ENCODE results near the gene SUSD6. TPM values are rescaled to one million over a fixed set of nuclear protein-coding genes. Genes with fewer than 3 reads are reported as not detected.
A peak's percentile ranks its signal among the peaks of the same experiment; 100 is the strongest.

The SUSD6 gene
- total and polyA plus RNA-seq, 4 donors: 6.8 to 10.8 (median 7.6) TPM

DNA sequence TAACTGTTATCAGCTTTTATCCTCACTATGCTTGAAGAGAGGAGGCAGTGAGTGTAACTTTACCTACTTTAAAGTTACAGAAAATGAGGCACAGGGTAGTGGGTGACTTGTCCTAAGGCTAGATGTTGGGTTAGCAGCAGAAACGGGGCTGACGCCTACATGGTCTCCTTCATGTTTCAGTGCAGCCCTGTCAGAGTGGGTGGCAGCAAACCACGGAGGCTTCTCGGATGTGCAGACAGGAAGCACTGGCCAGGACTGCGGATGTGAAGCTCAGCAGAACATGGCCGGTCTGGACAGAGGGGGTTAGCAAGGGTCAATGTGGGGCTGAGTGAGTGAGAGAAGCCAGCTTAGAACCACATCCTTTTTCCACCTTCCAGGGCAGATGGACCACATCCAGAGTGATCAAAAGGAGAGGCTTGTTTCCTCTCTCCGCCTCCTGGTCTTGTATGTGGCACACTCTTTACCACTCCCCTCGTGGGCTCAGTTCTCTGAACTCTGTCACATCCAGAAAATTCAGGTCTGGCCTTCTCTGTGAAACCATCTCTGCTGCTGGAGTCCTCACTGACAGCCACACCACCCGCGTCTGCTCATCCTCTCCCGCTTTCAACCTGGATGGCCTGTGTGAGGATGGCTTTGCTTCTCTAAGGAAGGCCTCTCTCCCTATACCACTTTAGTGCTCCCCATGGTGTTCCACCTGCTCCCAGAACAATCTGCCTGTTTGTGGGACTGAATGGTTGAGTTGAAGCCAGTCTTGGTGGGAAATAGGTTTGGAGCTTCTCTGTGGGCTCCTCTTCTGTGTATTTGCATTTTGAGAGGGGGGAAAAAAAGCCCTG, 14.1 kb downstream of the SUSD6 start:
- no peaks in the 10 kb centered on the region for H3K36me3 ChIP-seq (ENCODE audit: control insufficient read depth in 4 of 4, insufficient read depth in 3 of 4, low read depth in 1 of 4, low read length in 3 of 4)
- 60% methylated on average over 11 of the region's 11 CpGs for WGBS
- H3K9ac ChIP-seq (ENCODE audit: low read depth in 1 of 2, low read length in 2 of 2): peak overlapping the region in 1 of 2 donors; percentile 10
- no peaks in the 10 kb centered on the region for H3K27me3 ChIP-seq (ENCODE audit: control insufficient read depth in 4 of 4, insufficient read depth in 4 of 4, low read length in 3 of 4)
- H3K9me3 ChIP-seq (ENCODE audit: control insufficient read depth in 4 of 4, low read length in 3 of 4): no peaks in the 10 kb centered on the region
- H3K4me1 ChIP-seq (ENCODE audit: control insufficient read depth in 4 of 4, insufficient read depth in 4 of 4, low read length in 3 of 4): peaks cover 3 to 32% (median 24%) of the 10 kb centered on the region in 4 donors
- DNase-seq (ENCODE audit: low spot score): no peak
- H3K4me3 ChIP-seq (ENCODE audit: low read depth in 1 of 3, low read length in 3 of 3): no peak overlapping the region
- H3K27ac ChIP-seq (ENCODE audit: low read depth in 1 of 2, low read length in 2 of 2): peak overlapping the region; percentile 48 to 62
- TF ChIP-seq, protein P1, sequence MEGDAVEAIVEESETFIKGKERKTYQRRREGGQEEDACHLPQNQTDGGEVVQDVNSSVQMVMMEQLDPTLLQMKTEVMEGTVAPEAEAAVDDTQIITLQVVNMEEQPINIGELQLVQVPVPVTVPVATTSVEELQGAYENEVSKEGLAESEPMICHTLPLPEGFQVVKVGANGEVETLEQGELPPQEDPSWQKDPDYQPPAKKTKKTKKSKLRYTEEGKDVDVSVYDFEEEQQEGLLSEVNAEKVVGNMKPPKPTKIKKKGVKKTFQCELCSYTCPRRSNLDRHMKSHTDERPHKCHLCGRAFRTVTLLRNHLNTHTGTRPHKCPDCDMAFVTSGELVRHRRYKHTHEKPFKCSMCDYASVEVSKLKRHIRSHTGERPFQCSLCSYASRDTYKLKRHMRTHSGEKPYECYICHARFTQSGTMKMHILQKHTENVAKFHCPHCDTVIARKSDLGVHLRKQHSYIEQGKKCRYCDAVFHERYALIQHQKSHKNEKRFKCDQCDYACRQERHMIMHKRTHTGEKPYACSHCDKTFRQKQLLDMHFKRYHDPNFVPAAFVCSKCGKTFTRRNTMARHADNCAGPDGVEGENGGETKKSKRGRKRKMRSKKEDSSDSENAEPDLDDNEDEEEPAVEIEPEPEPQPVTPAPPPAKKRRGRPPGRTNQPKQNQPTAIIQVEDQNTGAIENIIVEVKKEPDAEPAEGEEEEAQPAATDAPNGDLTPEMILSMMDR (IDR thresholded peaks at IDR 0.05; ENCODE audit: low read depth, low read length, missing input control): no peak
- TF ChIP-seq, protein P2, sequence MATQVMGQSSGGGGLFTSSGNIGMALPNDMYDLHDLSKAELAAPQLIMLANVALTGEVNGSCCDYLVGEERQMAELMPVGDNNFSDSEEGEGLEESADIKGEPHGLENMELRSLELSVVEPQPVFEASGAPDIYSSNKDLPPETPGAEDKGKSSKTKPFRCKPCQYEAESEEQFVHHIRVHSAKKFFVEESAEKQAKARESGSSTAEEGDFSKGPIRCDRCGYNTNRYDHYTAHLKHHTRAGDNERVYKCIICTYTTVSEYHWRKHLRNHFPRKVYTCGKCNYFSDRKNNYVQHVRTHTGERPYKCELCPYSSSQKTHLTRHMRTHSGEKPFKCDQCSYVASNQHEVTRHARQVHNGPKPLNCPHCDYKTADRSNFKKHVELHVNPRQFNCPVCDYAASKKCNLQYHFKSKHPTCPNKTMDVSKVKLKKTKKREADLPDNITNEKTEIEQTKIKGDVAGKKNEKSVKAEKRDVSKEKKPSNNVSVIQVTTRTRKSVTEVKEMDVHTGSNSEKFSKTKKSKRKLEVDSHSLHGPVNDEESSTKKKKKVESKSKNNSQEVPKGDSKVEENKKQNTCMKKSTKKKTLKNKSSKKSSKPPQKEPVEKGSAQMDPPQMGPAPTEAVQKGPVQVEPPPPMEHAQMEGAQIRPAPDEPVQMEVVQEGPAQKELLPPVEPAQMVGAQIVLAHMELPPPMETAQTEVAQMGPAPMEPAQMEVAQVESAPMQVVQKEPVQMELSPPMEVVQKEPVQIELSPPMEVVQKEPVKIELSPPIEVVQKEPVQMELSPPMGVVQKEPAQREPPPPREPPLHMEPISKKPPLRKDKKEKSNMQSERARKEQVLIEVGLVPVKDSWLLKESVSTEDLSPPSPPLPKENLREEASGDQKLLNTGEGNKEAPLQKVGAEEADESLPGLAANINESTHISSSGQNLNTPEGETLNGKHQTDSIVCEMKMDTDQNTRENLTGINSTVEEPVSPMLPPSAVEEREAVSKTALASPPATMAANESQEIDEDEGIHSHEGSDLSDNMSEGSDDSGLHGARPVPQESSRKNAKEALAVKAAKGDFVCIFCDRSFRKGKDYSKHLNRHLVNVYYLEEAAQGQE (IDR thresholded peaks at IDR 0.05): no peak
- TF ChIP-seq NR2F2 (IDR thresholded peaks at IDR 0.05) (peak; percentile 87), RXRA (IDR thresholded peaks at IDR 0.05) (peak in 1 of 2 donors; percentile 34), FOXA2 (IDR thresholded peaks at IDR 0.05) (no peak), RAD21 (IDR thresholded peaks at IDR 0.05) (peak in 1 of 2 donors; percentile 40), EGR1 (IDR thresholded peaks at IDR 0.05; ENCODE audit: low read depth in 2 of 2) (no peak), HNF4G (IDR thresholded peaks at IDR 0.05) (no peak), FOXA1 (IDR thresholded peaks at IDR 0.05) (no peak), HNF4A (conservative IDR thresholded peaks at IDR 0.05) (no peak), GABPA (IDR thresholded peaks at IDR 0.05 in 1 of 2, conservative IDR thresholded peaks at IDR 0.05 in 1 of 2) (no peak), SP1 (IDR thresholded peaks at IDR 0.05) (peak; percentile 31), TAF1 (conservative IDR thresholded peaks at IDR 0.05) (no peak), JUND (IDR thresholded peaks at IDR 0.05) (no peak), YY1 (IDR thresholded peaks at IDR 0.05) (peak; percentile 22)
- TF ChIP-seq, protein P3, sequence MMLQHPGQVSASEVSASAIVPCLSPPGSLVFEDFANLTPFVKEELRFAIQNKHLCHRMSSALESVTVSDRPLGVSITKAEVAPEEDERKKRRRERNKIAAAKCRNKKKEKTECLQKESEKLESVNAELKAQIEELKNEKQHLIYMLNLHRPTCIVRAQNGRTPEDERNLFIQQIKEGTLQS (IDR thresholded peaks at IDR 0.05): no peak
- TF ChIP-seq, protein P4, sequence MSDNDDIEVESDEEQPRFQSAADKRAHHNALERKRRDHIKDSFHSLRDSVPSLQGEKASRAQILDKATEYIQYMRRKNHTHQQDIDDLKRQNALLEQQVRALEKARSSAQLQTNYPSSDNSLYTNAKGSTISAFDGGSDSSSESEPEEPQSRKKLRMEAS (IDR thresholded peaks at IDR 0.05): peak; percentile 23
- TF ChIP-seq, protein P5, sequence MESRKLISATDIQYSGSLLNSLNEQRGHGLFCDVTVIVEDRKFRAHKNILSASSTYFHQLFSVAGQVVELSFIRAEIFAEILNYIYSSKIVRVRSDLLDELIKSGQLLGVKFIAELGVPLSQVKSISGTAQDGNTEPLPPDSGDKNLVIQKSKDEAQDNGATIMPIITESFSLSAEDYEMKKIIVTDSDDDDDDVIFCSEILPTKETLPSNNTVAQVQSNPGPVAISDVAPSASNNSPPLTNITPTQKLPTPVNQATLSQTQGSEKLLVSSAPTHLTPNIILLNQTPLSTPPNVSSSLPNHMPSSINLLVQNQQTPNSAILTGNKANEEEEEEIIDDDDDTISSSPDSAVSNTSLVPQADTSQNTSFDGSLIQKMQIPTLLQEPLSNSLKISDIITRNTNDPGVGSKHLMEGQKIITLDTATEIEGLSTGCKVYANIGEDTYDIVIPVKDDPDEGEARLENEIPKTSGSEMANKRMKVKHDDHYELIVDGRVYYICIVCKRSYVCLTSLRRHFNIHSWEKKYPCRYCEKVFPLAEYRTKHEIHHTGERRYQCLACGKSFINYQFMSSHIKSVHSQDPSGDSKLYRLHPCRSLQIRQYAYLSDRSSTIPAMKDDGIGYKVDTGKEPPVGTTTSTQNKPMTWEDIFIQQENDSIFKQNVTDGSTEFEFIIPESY (IDR thresholded peaks at IDR 0.05): no peak

Measured in liver (tissue), 9 donors.